NCI-H510A treated with DMSO at 0.1 percent for 48 hours (cell line): ENCODE measurements around the gene ZBTB26.
"Not testable (repeated sequence)": the region's sequence is repeated elsewhere in the genome, so short reads cannot be mapped to it uniquely, and the experiment has no call there.

ENCODE experiments used
- DNase-seq: peaks from one replicate; lab custom pipeline; 2025; lab: John Stamatoyannopoulos, UW

Gene ZBTB26

DNA sequence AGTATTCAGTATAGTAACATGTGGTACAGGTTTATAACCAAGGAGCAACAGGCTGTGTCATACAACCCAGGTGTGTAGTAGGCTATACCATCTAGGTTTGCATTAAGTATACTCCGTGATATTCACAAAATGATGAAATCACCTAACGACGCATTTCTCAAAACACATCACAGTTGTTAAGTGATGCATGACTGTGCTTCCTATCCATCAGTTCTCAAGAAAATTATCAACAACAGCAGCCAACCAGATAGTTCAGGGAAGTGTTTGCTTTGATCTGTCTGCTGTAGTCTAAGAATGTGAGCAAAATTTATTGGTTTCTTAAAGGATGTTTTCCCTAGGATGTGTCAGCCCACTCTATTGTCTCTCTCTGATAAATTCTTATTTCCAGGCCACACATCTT lies 7.4 kb downstream of the ZBTB26 start:
- no peak for DNase-seq

DNA sequence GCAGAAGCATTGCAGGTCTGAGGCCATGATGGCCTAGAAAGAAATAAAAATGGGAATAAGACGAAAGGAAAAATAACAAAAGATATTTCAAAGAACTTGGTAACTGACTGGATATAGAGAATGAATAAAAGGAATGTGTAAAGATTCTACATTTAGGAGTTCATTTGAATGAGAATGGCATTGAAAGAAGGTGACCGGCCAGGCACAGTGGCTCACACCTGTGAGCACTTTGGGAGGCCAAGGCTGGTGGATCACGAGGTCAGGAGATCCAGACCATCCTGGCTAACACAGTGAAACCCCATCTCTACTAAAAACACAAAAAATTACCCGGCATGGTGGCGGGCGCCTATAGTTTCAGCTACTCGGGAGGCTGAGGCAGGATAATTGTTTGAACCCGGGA lies 8.6 kb downstream of the ZBTB26 start:
- DNase-seq, result no peak

DNA sequence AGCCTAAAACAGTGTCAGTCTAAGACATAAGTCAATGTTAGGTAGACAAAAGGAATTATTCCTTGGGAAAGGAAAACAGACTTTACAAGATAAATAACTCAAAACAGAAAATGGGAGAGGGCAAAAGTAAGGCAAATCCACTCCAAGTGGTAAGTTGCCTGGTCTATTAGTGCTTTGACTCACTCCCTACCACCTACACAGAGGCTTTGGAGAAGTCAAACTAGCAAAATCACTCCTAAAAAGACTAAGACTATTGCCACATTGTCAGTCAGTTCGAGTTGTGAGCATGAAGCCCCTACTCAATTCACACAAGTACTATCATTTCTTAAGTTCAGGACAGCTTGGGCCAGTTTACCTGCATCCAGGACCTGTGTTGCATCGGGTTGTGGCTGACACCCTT lies 13.0 kb downstream of the ZBTB26 start:
- DNase-seq, result no peak

DNA sequence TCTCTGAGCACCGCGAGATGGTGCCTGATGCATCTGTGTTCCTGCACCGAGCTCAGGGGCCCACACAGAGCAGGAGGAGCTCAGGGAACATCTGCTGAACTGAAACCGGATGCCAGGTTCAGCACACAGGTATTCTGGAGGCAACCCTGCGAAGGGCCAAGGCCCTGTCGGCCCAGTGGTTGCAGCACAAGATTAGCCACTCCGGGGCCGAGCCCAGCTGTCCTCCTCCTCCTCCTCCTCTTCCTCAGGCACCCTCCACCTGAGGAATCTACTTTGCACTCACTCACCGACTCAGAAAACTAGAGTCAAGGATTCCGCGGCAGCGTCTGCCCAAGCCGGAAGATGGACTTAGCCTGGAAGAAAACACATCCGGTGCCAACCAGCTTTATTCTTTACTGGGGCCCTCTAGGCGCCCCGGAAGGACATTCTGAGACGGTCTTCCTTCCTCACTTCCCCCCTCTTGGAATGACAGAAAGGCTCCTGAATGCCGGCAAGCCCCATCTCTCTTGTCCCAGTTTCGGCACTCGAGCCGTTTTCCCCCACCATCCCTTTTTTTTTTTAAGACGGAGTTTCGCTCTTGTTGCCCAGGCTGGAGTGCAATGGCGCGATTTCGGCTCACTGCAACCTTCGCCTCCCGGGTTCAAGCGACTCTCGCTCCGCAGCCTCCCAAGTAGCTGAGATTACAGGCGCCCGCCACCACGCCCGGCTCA lies 18.2 kb downstream of the ZBTB26 start, which contains the start of gene ZBTB6:
TSS of gene ZBTB6 (minus strand) at position 360 of the 710 bp plus-strand sequence. CDS start 1,251 bp downstream, outside the sequence.
- peak; percentile 83 for DNase-seq

DNA sequence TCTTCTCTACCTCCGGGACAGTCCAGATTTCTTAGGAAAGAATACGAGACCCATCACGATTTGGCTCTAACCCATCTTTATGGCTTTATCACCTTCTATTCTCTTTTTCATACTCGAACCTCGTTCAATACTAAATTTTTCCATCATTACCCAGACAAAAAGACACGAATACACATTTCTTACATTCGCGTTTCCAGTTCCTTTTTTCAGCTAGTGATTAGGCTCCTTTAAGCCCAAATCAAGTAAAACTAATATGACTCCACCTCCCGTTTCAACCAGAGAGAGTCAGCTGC lies 18.7 kb downstream of the ZBTB26 start:
- no peak for DNase-seq

DNA sequence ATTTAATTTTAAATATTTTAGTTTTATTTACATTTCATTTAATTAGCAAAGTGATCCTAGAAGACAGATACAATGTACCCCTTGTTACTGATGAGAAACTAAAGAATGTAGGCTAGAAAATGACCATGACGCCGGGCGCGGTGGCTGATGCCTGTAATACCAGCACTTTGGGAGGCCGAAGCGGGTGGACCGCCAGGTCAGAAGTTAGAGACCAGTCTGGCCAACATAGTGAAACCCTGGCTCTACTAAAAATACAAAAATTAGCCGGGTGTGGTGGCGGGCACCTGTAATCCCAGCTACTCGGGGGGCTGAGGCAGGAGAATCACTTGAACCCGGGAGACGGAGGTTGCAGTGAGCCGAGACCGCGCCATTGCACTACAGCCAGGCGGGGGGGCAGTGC lies 25.2 kb downstream of the ZBTB26 start:
- DNase-seq, result not testable (repeated sequence)

DNA sequence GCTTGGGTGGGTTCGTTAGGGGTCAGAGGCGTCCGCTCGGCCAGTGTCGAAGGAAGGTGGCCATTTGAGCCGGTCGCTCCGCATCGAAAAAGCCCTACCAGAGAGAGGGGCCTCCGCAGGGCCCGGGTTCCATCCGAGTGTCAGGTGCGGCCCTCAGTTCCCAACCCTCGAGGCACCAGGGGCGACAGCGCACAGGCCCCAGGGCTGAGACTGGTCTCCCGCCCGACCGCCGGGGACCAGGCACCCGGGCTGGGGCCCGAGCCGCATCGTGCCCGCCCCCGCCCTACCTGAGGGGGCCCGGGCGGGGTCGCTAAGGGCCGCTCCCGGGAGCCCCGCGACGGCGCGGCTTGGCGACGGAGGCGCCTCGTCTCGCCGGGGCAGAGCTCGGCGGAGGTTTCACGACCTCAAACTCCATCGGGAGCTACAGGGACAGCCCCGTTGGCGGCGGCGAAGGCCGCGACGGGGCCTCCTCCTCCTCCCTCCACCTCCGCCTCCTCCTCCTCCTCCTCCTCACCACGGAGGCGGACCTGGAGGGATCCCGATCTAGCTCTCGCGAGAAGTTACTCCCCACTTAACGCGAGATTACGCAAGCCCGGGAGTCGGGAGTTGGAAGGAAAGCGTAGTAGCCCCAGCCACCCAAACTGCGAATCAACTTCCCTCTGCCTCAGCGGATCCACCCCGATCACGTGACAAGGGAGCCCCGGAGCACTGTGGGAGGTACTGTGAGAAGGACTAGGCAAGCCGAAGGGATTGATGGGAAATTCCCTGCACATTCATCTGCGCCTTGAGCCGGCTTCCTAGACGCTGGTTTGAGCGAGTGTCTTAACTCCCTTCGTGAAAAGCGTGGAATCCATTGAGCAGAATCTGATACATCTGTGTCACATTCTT lies 26.2 kb downstream of the ZBTB26 start, which contains the start of gene RC3H2:
TSS of gene RC3H2 (minus strand) at position 537 of the 888 bp plus-strand sequence. CDS start 7,850 bp downstream, outside the sequence.
- peak; percentile 98 for DNase-seq

DNA sequence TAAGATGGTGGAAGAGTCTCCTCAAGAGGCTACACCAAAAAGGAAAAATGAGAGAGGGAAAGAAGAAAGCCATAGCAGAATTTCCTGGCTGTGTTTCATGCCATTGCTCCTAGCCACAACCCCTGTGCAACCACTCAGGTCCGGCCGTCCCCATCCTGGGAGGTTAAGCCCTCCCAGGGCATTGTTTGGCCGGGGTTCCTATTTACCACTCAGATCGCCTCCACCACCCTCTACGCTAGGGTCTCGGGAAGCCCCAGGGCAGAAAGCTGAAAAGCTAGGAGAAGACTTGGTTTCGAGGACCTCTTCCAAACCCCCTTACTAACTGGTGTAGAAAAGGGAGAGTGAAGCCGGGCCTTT lies 26.9 kb downstream of the ZBTB26 start:
- DNase-seq, result peak; percentile 23

DNA sequence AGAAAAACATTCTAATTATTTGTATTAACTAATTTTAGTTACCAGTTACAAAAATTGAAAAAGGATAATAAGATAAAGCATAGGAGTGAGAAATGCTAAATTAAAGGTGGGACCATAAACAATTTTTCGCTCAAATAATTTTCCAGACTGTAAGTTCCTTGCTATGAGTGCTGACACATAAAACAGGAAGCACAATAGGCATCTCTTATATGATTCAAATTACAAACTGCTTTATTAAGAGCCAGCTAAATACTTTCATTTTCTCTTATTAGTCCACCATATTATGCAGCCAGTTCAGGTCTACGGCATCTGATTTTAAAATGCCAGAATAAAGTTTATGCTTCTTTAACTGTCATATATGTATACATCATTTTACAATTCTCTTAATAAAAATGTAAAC lies 30.5 kb downstream of the ZBTB26 start:
- no peak for DNase-seq

DNA sequence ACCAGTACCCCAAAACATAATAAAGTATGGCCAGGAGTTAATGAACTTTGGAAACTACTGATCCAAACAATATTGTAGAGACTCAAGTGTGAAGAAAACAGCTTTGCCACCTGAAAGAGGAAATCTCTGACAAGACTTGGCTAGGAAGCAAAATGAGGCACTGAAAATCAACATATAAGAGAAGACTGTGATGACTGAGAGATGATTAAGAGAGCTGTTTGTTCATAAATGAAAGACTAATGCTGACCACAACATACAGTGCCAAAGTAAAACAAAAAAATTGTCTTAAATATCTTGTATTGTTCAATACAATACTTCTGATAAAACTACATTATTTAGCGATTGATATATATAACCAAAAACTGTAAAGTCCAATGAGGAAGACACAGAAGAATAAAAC lies 33.3 kb downstream of the ZBTB26 start:
- no peak for DNase-seq

DNA sequence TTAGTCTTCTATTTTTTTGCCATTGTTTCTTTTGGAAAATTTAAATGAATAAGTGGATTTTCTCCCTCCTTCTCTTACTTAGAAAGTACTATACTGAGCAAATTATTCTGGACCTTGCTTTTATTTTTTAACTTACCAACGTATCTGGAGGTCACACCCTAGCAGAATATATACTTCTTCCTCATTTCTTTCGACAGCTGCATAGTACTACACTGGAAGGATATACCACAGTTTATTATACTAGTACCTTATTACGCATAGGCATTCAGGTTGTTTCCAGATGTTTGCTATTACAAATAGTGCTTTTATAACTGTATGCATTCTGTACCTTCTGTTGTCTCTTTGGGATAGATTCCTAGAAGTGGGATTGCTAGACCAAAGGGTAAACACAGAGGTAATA lies 42.8 kb downstream of the ZBTB26 start:
- no peak for DNase-seq

DNA sequence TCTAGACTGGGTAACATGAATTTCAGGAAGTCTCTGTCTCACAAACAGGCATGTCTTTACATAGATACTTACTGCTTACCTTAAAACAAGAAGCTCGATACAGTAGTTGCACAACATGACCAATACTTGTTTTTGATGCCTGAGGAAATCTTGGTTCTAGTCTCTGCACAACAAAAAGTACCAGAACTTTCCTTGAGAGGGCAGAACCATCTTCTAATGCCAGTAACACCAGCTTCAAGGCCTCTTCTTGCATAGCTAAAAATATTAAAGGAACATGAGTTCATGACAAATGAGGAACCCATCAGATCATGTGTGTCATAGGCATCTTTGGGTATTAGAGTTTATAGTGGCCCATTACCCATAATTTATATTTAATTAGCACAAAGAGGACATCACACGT lies 48.2 kb downstream of the ZBTB26 start:
- DNase-seq, result no peak

DNA sequence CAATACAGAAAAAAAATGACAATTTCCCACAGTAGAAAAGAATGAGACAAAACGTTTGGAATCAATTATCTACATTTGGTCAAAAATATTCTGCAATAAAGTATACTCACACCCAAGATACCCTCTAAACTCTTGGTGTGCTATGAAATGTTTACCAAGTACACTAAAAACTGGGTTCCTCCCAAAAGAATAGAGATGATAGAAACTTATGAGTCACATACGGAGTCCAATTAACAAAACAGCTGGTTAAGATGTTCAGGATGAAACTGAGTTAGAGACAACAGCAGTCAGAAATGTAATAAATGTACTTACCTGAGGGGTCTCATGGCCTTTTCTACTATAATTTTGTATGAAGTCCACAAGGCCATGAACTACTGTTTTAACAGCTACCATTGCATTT lies 51.9 kb downstream of the ZBTB26 start:
- DNase-seq, result no peak

DNA sequence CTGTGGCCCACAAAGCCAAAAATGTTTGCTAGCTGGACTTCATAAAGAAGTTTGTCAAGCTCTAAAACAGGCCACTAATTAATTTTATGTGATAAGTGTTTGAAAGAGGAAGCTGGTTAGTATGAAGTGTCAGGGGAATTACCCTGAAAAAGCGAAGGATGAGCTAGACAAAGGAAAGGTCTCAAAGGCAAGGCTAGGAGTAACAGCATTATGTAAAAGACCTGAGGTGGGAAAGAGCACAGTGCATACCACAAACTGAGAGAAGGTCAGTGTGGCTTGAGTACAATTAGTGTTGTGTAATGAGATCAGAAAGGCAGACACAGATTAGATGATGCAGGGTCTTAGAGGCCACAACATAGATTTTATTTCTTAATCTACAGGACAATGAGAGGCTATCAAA lies 55.8 kb downstream of the ZBTB26 start:
- DNase-seq, result no peak

DNA sequence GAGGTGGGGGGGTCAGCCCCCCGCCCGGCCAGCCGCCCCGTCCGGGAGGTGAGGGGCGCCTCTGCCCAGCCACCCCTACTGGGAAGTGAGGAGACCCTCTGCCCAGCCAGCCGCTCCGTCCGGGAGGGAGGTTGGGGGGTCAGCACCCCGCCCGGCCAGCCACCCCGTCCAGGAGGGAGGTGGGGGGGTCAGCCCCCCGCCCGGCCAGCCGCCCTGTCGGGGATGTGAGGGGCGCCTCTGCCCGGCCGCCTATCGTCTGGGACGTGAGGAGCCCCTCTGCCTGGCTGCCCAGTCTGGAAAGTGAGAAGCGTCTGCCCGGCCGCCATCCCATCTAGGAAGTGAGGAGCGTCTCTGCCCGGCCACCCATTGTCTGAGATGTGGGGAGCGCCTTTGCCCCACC lies 64.0 kb downstream of the ZBTB26 start:
- not testable (repeated sequence) for DNase-seq

DNA sequence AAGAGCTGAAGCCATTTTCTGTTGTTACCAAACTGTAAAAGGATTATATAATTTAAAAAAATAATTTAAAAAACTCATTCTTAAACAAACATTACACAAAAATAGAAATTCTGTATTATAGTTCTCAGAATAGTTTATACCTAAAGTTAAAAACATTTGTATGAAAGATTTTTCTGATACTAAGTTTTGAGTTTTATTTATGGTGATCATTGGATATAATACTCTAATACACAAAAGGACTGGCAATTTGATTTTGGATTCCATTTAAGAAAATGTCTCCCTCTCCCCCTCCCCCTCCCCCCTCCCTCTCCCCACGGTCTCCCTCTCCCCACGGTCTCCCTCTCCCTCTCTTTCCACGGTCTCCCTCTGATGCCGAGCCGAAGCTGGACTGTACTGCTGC lies 65.2 kb downstream of the ZBTB26 start:
- DNase-seq, result no peak
